HG02610 (cell line): ENCODE measurements around the gene SEMA6B.

Experiments used
- ATAC-seq: cut with Tn5 transposase; IDR thresholded peaks from one replicate; pipeline ENCODE4 v1.9.1; 2021; ENCODE audit warnings: mild to moderate bottlenecking, moderate library complexity; ENCODE audit not compliant: unreplicated experiment

Gene SEMA6B

GRCh38 chr19:4510435-4511255 lies 48.8 kb downstream of the SEMA6B start:
- no peak for ATAC-seq

GRCh38 chr19:4508698-4509097 lies 50.8 kb downstream of the SEMA6B start:
- ATAC-seq = no peak

- ATAC-seq = no peak
Observed at GRCh38 chr19:4507804-4508203, 51.7 kb downstream of the SEMA6B start.

GRCh38 chr19:4507150-4507452 lies 52.4 kb downstream of the SEMA6B start:
- ATAC-seq = no peak

- ATAC-seq = no peak
Observed at GRCh38 chr19:4506449-4507149, 52.9 kb downstream of the SEMA6B start.

GRCh38 chr19:4505570-4506448 lies 53.7 kb downstream of the SEMA6B start:
- ATAC-seq = no peak

GRCh38 chr19:4504891-4505569 lies 54.5 kb downstream of the SEMA6B start:
- ATAC-seq = no peak

- ATAC-seq = no peak
Observed at GRCh38 chr19:4504297-4504701, 55.2 kb downstream of the SEMA6B start.

GRCh38 chr19:4503825-4504170 lies 55.7 kb downstream of the SEMA6B start:
- no peak for ATAC-seq

- ATAC-seq = no peak
Observed at GRCh38 chr19:4503132-4503824, 56.2 kb downstream of the SEMA6B start.

GRCh38 chr19:4502282-4503131 lies 57.0 kb downstream of the SEMA6B start:
- no peak for ATAC-seq

- ATAC-seq = no peak
Observed at GRCh38 chr19:4501691-4502090, 57.8 kb downstream of the SEMA6B start.

- no peak for ATAC-seq
Observed at GRCh38 chr19:4500841-4501591, 58.5 kb downstream of the SEMA6B start.

- no peak for ATAC-seq
Observed at GRCh38 chr19:4499855-4500254, 59.6 kb downstream of the SEMA6B start.

- ATAC-seq = no peak
Observed at GRCh38 chr19:4499318-4499717, 60.2 kb downstream of the SEMA6B start.

- no peak for ATAC-seq
Observed at GRCh38 chr19:4498694-4499093, 60.8 kb downstream of the SEMA6B start.

GRCh38 chr19:4497770-4498389 lies 61.6 kb downstream of the SEMA6B start:
- no peak for ATAC-seq

GRCh38 chr19:4496304-4496703 lies 63.2 kb downstream of the SEMA6B start:
- no peak for ATAC-seq
